Right ventricle myocardium inferior (tissue), 1 donor: ENCODE results near the gene PCDHB14. TPM values are rescaled to one million over a fixed set of nuclear protein-coding genes. Genes with fewer than 3 reads are reported as not detected.
"Not testable (repeated sequence)": the region's sequence is repeated elsewhere in the genome, so short reads cannot be mapped to it uniquely, and the experiment has no call there.

Experiments
- ATAC-seq: fragments of 200-7000 bp; cut with Tn5 transposase; one replicate; pipeline ENCODE4 v1.9.1; 2020; ENCODE audit warnings: mild to moderate bottlenecking, moderate library complexity
- DNase-seq: peaks from one replicate; pipeline ENCODE4 v3.0.0; 2021; ENCODE audit errors: missing footprints
- intact Hi-C: fragments of 100-400 bp; cut with DNase I; formaldehyde crosslinking; loops from one replicate; pipeline ENCODE4 v1.11.0; 2022
- total RNA-seq: library from RNA; stranded (reverse); fragmentation: NEBNext Ultra II Directional; extraction: Animal tissue kit (Norgen Biotek cat#: 25700); gene quantifications from one replicate; pipeline ENCODE4 v1.2.1, GENCODE V29; 2021
- donor health status: DM: no; HTN: yes; CAD: no; lungs with severe emphysema.

PCDHB14 gene
- total RNA-seq, 1 donor from 2014 or later: 4.1 TPM

- ATAC-seq, DNase-seq, intact Hi-C loops: not testable (repeated sequence)
Observed at GRCh38 chr5:141201126-141201525, 22.0 kb upstream of the PCDHB14 start.

GRCh38 chr5:141201646-141202045, 21.5 kb upstream of the PCDHB14 start:
- DNase-seq, intact Hi-C loops, ATAC-seq: not testable (repeated sequence)

GRCh38 chr5:141208478-141208877, 14.7 kb upstream of the PCDHB14 start, which contains the start of gene PCDHB12:
PCDHB12 (plus strand) TSS chr5:141208719; CDS start chr5:141208908, 189 bp downstream.
- intact Hi-C loops: no loop called here
- DNase-seq: no peak
- no peak for ATAC-seq

GRCh38 chr5:141210281-141210680, 12.9 kb upstream of the PCDHB14 start:
- DNase-seq, ATAC-seq: not testable (repeated sequence)
- intact Hi-C loops: loop anchor here (10.0 kb wide), 1 partner anchor 115 kb away; the partner anchor contains the start of gene TAF7

- DNase-seq, ATAC-seq: not testable (repeated sequence)
- intact Hi-C loops: loop anchor here (10.0 kb wide), 1 partner anchor 114 kb away; the partner anchor contains the start of gene TAF7
Observed at GRCh38 chr5:141210849-141211248, 12.3 kb upstream of the PCDHB14 start.

GRCh38 chr5:141213656-141214339, 9.3 kb upstream of the PCDHB14 start, which contains the start of gene PCDHB13:
PCDHB13 (plus strand) TSS chr5:141213919; CDS start chr5:141214124, 205 bp downstream.
- DNase-seq: peak; percentile 80
- peak; percentile 81 for ATAC-seq
- intact Hi-C loops: loop anchor here (10.0 kb wide), 1 partner anchor 111 kb away; the partner anchor contains the start of gene TAF7

- not testable (repeated sequence) for ATAC-seq, DNase-seq
- intact Hi-C loops: loop anchor here (10.0 kb wide), 1 partner anchor 110 kb away; the partner anchor contains the start of gene TAF7
Observed at GRCh38 chr5:141214583-141214982, 8.6 kb upstream of the PCDHB14 start.

- intact Hi-C loops: loop anchor here (10.0 kb wide), 1 partner anchor 109 kb away; the partner anchor contains the start of gene TAF7
- DNase-seq, ATAC-seq: not testable (repeated sequence)
Observed at GRCh38 chr5:141215504-141215903, 7.6 kb upstream of the PCDHB14 start.

- ATAC-seq, DNase-seq: not testable (repeated sequence)
- intact Hi-C loops: loop anchor here (10.0 kb wide), 1 partner anchor 109 kb away; the partner anchor contains the start of gene TAF7
Observed at GRCh38 chr5:141216035-141216434, 7.1 kb upstream of the PCDHB14 start.

- ATAC-seq, intact Hi-C loops, DNase-seq: not testable (repeated sequence)
Observed at GRCh38 chr5:141224844-141225243, 1.7 kb downstream of the PCDHB14 start.

- intact Hi-C loops, DNase-seq, ATAC-seq: not testable (repeated sequence)
Observed at GRCh38 chr5:141225421-141225820, 2.3 kb downstream of the PCDHB14 start.

GRCh38 chr5:141234109-141234667, 11.0 kb downstream of the PCDHB14 start:
- ATAC-seq: no peak

GRCh38 chr5:141235922-141236321, 12.8 kb downstream of the PCDHB14 start:
- DNase-seq, intact Hi-C loops, ATAC-seq: not testable (repeated sequence)

More at GRCh38 chr5:141234109-141234667, 11.0 kb downstream of the PCDHB14 start:
- intact Hi-C loops: no loop called here
- DNase-seq: no peak

- ATAC-seq (no peak), DNase-seq (no peak)
- intact Hi-C loops: no loop called here
Observed at GRCh38 chr5:141236516-141237313, 13.6 kb downstream of the PCDHB14 start.

GRCh38 chr5:141241496-141241895, 18.4 kb downstream of the PCDHB14 start:
- no peak for DNase-seq
- no peak for ATAC-seq
- intact Hi-C loops: no loop called here

GRCh38 chr5:141245250-141245717, 22.1 kb downstream of the PCDHB14 start, which contains the start of gene PCDHB15:
PCDHB15 (plus strand) TSS chr5:141245395; CDS start chr5:141245579, 184 bp downstream.
- intact Hi-C loops: loop anchor here (1.0 kb wide), 1 partner anchor 319 kb away; no protein-coding TSS in a partner anchor
- no peak for ATAC-seq
- no peak for DNase-seq

GRCh38 chr5:141246971-141247370, 23.8 kb downstream of the PCDHB14 start:
- intact Hi-C loops: not testable (repeated sequence)

GRCh38 chr5:141247434-141247833, 24.3 kb downstream of the PCDHB14 start:
- intact Hi-C loops, DNase-seq, ATAC-seq: not testable (repeated sequence)

More at GRCh38 chr5:141246971-141247370, 23.8 kb downstream of the PCDHB14 start:
- ATAC-seq, DNase-seq: not testable (repeated sequence)
